ENCODE data around the gene SLC29A3.
"Not testable (repeated sequence)": the region's sequence is repeated elsewhere in the genome, so short reads cannot be mapped to it uniquely, and the experiment has no call there.

Gene SLC29A3

GRCh38 chr10:71284544-71285179 is 34.4 kb upstream of the SLC29A3 start:
- no peak for DNase-seq

GRCh38 chr10:71285180-71285545 is 33.9 kb upstream of the SLC29A3 start:
- peak; percentile 25 for DNase-seq

DNA sequence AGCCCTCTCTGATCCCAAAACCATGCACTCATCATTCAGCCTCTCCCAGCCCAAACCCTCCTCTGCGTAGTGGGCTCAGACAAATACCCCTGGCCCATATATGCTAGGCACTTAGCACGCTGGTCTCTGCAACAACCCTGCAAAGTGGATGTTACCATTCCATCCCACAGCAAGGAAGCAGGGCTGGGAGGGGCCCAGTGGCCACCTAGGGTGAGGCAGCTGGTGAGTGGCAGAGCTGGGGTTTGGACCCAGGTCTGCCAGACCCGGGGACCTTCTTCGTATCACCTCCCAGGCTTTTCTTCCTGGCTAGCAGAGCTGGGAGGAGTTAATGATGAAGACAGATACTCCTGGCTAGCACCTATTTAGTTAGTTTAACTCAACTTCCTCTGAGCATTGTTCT is 33.1 kb upstream of the SLC29A3 start:
- no peak for DNase-seq

DNA sequence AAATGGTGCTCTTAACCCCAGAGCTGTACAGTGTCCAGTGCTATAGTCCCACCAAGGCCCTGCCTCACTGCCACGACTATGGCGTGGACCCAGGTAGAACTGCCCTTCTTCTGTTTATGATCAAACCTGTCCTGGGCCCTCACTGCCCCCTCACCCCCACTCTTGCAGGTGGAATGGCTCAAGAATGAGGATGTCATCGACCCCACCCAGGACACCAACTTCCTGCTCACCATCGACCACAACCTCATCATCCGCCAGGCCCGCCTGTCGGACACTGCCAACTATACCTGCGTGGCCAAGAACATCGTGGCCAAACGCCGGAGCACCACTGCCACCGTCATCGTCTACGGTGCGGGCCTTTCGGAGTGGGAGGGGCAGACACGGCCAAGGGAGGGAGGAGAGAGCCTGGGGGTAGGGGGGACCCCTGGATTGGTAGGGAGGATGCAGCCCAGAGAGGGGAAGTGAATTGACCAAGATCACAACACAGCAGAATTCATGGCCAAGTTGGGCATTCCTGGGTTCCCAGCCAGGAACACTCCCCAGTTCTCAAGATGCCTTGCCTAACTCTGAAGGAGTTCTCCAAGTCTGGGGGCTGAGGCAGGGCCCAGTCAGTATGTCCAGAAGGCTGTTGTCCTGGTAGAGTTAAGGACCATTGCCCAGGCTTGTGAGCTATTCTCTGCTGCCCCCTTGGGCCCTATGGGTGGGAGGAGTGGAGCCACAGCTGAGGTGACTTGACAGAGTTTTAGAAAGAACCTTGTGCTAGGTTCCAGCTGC is 32.4 kb upstream of the SLC29A3 start:
- no peak for DNase-seq

DNA sequence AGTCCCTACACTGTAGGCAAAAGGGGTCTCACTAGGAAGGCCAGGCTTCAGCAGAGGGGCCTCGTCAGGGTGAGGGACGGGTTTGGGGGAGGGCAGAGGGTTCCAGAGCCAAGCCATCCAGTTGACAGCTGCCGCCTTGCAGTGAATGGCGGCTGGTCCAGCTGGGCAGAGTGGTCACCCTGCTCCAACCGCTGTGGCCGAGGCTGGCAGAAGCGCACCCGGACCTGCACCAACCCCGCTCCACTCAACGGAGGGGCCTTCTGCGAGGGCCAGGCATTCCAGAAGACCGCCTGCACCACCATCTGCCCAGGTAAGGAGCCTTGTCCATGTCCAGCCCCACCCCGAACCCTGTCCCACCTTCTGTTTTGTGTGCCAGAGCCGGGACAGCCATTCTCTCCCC is 31.6 kb upstream of the SLC29A3 start:
- no peak for DNase-seq

GRCh38 chr10:71288461-71288860 is 30.6 kb upstream of the SLC29A3 start:
- no peak for DNase-seq

GRCh38 chr10:71289421-71290130 is 29.5 kb upstream of the SLC29A3 start:
- DNase-seq = no peak

DNA sequence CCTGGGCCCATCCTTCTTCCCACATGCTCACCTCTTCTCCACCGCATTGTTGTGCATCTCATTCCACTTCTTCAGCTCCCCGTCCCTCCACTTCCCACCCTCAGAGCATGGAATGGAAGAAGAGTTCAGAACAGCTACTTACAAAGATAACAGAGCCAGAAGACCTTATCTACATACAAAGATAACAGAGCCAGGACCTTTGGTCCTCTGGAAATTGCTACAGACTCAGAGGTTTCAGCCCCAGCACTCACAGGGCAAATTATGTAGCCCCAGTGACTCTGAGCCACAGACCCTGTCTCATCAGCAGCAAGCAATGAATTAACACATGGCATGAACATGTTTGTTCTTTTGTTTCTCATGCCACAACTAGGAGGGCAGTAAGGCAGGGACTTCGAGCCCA is 28.7 kb upstream of the SLC29A3 start:
- no peak for DNase-seq

- DNase-seq = no peak
Observed at GRCh38 chr10:71290806-71291527, 28.1 kb upstream of the SLC29A3 start.

DNA sequence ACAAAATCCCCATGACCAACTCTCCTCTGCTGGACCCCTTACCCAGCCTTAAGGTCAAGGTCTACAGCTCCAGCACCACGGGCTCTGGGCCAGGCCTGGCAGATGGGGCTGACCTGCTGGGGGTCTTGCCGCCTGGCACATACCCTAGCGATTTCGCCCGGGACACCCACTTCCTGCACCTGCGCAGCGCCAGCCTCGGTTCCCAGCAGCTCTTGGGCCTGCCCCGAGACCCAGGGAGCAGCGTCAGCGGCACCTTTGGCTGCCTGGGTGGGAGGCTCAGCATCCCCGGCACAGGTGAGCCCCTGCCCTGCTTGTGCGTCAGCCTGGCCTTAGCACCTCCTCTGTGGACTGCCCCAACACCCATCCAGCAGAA is 27.5 kb upstream of the SLC29A3 start:
- no peak for DNase-seq

GRCh38 chr10:71292624-71293445 is 26.2 kb upstream of the SLC29A3 start:
- DNase-seq = no peak

DNA sequence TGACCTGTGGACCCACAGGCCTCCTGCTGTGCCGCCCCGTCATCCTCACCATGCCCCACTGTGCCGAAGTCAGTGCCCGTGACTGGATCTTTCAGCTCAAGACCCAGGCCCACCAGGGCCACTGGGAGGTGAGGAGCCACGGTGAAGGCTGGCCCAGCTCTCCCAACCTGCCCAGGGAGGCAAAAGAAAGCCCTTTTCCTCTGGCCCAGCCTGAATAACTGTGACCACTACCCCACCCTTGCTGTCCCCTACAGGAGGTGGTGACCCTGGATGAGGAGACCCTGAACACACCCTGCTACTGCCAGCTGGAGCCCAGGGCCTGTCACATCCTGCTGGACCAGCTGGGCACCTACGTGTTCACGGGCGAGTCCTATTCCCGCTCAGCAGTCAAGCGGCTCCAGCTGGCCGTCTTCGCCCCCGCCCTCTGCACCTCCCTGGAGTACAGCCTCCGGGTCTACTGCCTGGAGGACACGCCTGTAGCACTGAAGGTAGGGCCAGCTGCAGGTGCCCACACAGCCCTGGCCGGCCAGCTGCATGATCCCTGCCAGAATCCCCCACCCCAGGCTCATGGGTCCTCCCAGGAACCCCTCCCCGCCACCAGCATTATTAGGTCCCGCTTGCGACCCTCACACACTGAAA is 25.5 kb upstream of the SLC29A3 start:
- no peak for DNase-seq

DNA sequence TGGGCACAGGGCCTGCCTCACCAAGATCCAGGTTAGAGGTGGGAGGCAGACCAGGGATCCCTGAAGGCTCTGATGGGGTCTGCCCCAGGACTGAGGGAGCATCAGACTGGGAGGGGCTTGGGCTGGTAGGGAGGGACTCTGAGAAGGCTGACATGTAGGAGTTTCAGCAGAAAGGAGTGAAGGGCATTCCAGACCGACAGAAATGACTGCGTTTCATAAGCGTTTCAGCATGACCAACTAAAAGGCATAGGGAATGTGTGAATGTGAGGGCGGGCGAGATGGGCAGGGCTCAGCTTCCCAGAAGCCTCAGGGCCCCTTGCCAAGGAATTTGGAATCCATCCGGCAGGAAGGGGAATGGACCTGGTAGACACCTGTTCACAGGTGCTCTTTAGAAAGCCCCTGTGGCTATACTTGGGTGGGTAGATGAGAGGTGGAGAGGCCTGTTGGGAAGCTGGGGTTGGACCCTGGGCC is 24.9 kb upstream of the SLC29A3 start:
- DNase-seq = no peak

DNA sequence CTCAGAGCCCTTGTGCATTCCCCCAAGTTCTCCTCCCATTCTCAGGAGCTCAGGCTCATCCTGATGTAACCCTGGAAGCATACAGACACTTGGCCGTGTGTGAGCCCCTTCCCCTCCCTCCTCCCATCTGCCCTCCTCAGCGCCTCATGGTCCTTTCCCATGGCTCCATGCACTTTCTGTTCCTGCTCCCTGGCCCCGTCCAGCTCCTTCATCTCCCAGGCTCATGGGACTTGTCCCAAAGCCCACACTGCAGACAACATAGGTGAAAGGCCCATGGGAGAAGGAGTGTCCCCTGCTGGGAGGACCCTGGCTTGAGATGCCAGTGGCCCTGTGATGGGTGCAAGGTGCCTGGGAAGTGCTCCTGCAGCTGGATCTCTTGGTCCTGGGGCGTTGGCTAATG is 24.2 kb upstream of the SLC29A3 start:
- DNase-seq = no peak

- DNase-seq = no peak
Observed at GRCh38 chr10:71295641-71296040, 23.4 kb upstream of the SLC29A3 start.

- no peak for DNase-seq
Observed at GRCh38 chr10:71296086-71296485, 23.0 kb upstream of the SLC29A3 start.

DNA sequence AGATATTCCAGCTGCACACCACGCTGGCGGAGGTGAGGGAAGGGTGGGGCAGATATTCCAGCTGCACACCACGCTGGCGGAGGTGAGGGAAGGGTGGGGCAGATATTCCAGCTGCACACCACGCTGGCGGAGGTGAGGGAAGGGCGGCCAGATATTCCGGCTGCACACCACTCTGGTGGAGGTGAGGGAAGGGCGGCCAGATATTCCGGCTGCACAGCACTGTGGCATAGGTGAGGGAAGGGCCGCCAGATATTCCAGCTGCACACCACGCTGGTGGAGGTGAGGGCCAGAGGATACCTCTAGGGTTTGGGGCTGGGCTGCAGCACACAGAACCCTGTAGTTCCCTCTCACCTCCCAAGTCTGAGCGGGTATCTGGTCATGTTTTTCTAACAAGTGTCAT is 22.2 kb upstream of the SLC29A3 start:
- DNase-seq = not testable (repeated sequence)

- no peak for DNase-seq
Observed at GRCh38 chr10:71297343-71297742, 21.7 kb upstream of the SLC29A3 start.

DNA sequence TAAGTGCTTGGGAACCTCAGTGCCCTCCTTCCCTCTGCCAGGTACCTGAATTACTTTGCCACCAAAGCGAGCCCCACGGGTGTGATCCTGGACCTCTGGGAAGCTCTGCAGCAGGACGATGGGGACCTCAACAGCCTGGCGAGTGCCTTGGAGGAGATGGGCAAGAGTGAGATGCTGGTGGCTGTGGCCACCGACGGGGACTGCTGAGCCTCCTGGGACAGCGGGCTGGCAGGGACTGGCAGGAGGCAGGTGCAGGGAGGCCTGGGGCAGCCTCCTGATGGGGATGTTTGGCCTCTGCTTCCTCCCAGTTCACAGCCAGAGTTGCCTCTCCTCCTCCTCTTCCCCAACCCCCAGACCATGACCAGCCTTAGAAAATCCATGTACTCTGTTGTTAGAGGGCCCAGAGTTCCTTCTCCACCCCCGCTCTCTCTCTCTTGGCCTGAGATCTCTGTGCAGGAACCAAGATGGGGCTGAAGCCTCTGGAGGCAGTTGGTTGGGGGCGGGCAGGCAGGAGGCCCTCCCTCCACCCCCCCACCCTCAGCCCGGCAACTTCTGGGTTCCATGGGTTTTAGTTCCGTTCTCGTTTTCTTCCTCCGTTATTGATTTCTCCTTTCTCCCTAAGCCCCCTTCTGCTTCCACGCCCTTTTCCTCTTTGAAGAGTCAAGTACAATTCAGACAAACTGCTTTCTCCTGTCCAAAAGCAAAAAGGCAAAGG is 19.8 kb upstream of the SLC29A3 start:
- no peak for DNase-seq

DNA sequence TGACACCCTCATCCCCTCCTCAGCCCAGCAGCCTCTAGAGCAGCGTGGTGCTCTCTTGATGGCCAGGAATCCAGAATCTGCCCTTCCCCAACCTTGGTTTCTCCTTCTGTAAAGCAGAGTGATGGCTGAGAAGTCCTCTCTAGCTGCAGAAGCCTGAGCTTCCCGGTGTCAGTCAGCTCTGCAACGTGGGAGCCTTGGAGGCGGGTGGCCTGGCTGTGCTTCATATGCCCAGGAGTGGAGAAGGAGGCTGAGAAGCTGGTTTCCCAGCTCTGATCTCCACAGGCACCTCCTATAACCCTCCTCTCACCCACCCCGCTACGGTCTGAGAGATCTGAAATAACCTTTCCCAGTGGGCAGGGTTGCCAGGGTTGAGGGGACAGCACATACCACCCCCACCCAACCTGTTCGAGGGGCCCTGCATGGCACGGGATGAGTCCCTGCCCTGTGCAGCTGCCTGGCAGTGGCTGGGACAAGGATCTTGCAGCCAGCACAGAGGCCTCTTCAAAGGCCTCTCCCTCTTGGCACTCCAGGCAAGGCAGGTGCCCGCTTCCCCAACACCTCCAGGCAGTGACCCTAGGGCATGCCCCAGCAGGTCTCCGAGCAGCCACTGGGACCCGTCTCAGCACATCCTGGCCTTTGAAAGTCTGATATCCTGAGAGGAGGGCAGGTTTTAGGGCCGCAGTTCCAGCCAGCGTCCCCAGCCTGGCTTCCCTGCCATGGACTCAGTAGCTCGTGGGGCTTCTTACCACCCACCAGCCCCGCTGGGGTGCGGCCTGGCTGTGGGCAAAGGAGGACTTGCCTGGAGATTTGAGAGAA is 18.3 kb upstream of the SLC29A3 start:
- no peak for DNase-seq
